ENCODE data around the gene MPPE1. TPM values are rescaled to one million over a fixed set of nuclear protein-coding genes. Genes with fewer than 3 reads are reported as not detected.
A peak's percentile ranks its signal among the peaks of the same experiment; 100 is the strongest.

The MPPE1 gene
- total RNA-seq, 1 donor from 2014 or later, result 67.0 TPM

- Histone ChIP-seq H3K9me3 (no peaks in the 10 kb centered on the region), H3K27me3 (no peaks in the 10 kb centered on the region), H3K36me3 (peaks cover 73% of the 10 kb centered on the region), H3K4me1 (peaks cover 5% of the 10 kb centered on the region), H3K27ac (peak overlapping the region; percentile 48), H3K4me3 (no peak overlapping the region)
- intact Hi-C loops (cut with DNase I), result no loop called here
- DNase-seq (no peak), ATAC-seq (peak; percentile 89)
- no peak for TF ChIP-seq CTCF (IDR thresholded peaks at IDR 0.05)
These were observed 20.6 kb downstream of the MPPE1 start for GRCh38 chr18:11887328-11888128.

DNA sequence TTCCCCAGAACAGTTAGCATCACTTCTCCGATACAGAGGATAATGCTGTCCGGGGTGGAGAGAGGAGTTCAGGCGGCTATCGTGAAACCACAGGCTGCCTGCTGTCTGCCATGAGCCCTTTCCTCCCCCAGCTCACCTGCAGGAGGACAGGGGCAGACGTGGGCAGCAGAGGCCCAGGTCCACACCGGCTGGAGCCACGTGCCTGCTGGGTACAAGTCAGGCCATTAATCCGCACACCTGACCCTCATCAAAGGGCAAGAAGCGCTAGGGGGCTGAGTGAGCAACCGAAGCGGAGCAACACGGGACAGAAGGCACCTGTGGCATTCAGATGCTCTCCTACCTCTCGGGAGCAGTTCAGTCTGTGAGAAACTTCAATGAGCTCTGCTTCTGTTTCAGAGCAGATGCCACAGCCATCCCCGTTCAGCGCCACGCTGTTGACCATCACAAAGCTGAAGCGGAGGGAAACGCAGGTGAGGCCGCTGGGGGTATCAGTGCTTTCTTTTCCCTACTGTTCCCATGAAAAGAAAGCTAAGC is 21.5 kb downstream of the MPPE1 start:
- H3K36me3 ChIP-seq, result peaks cover 73% of the 10 kb centered on the region
- H3K4me3 ChIP-seq, result no peak overlapping the region
- H3K9me3 ChIP-seq, result no peaks in the 10 kb centered on the region
- DNase-seq, result no peak
- TF ChIP-seq CTCF (IDR thresholded peaks at IDR 0.05), result no peak
- ATAC-seq, result no peak
- H3K27ac ChIP-seq, result no peak overlapping the region
- H3K4me1 ChIP-seq, result peaks cover 5% of the 10 kb centered on the region
- intact Hi-C loops (cut with DNase I), result no loop called here
- no peaks in the 10 kb centered on the region for H3K27me3 ChIP-seq

DNA sequence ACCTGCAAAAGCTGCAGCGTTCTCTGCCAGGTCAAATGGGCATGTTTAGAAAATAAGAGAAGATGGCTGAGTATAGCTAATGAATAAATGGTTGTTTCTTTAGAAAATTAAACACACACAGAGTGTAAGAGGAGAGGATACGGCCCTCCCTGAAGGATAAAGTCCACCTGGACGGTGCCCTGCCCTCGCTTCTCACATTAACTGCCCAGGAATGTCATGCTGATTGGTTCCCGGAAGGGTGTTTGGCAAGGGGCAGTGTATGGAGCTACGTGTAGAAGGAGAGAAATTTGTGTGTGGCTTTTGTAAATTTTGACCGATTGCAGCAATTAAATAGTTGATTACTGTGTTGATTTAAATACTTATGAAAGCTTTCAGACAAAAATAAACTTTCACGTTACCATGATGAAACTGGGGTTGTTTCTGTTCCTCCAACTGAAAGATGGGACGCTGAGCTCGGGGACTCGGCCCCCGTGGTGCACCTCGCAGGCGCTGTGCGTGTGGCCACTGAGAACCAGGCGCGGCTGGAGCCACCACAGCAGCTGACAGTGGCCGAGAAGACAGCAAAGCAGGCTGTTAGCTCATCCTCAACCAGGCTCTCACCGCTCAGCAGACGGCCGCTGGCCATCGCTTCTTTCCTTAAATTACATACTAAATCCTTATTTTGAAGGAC is 22.7 kb downstream of the MPPE1 start:
- peak; percentile 14 for ATAC-seq
- Histone ChIP-seq H3K9me3 (no peaks in the 10 kb centered on the region), H3K4me3 (no peak overlapping the region), H3K27me3 (no peaks in the 10 kb centered on the region), H3K36me3 (peaks cover 64% of the 10 kb centered on the region), H3K4me1 (peaks cover 5% of the 10 kb centered on the region), H3K27ac (no peak overlapping the region)
- intact Hi-C loops (cut with DNase I), result no loop called here
- no peak for TF ChIP-seq CTCF (IDR thresholded peaks at IDR 0.05)
- no peak for DNase-seq

GRCh38 chr18:11884396-11885030 is 23.6 kb downstream of the MPPE1 start:
- no peak overlapping the region for H3K4me3 ChIP-seq
- DNase-seq (no peak), ATAC-seq (no peak)
- intact Hi-C loops (cut with DNase I), result no loop called here
- TF ChIP-seq CTCF (IDR thresholded peaks at IDR 0.05), result no peak
- peaks cover 5% of the 10 kb centered on the region for H3K4me1 ChIP-seq
- H3K9me3 ChIP-seq, result no peaks in the 10 kb centered on the region
- H3K27me3 ChIP-seq, result no peaks in the 10 kb centered on the region
- H3K27ac ChIP-seq, result no peak overlapping the region
- peaks cover 55% of the 10 kb centered on the region for H3K36me3 ChIP-seq

DNA sequence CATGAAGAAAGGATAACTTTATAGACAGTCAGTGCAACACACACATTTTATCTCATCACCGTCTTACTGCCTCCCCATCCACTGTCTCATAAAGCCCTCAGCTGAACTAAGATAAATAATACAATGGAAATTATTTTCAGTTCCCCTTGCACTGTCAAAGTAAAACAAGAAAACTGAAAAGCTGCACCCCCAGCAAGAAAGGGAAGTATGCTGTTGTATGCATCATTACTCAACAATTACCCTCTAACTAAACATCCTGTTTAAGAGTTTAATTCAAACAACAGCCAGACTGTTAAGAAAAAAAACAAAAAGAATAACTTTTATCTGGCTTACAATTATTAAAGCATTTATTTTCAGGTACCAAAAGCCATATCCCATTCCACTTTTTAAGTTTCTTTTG is 25.0 kb downstream of the MPPE1 start:
- Histone ChIP-seq H3K27me3 (no peaks in the 10 kb centered on the region), H3K9me3 (no peaks in the 10 kb centered on the region), H3K4me3 (no peak overlapping the region), H3K4me1 (peaks cover 5% of the 10 kb centered on the region), H3K36me3 (peaks cover 43% of the 10 kb centered on the region), H3K27ac (no peak overlapping the region)
- intact Hi-C loops (cut with DNase I), result no loop called here
- DNase-seq (no peak), ATAC-seq (peak; percentile 51)
- TF ChIP-seq CTCF (IDR thresholded peaks at IDR 0.05), result no peak

All from upper lobe of right lung (tissue), 1 donor.